ENCODE results near the gene DHDDS. TPM values are rescaled to one million over a fixed set of nuclear protein-coding genes. Genes with fewer than 3 reads are reported as not detected.

DHDDS gene
- total RNA-seq, 1 donor from 2014 or later: 50.4 TPM

GRCh38 chr1:26410706-26411623 is 21.2 kb upstream of the DHDDS start, which contains the start of gene LIN28A:
Gene LIN28A, plus strand, starts transcription at chr1:26410817. Its CDS starts 75 bp downstream, at chr1:26410892.
- no peak for TF ChIP-seq CTCF (IDR thresholded peaks at IDR 0.05)
- H3K4me3 Mint-ChIP-seq (ENCODE audit: unreplicated experiment): no peak within 1 kb of the TSS

GRCh38 chr1:26411624-26412074 is 20.5 kb upstream of the DHDDS start:
- no peak overlapping the region for H3K27ac Mint-ChIP-seq (ENCODE audit: unreplicated experiment)

More at GRCh38 chr1:26410706-26411623, 21.2 kb upstream of the DHDDS start, which contains the start of gene LIN28A:
- no peaks in the 10 kb centered on the region for H3K9me3 Mint-ChIP-seq (ENCODE audit: unreplicated experiment)
- no peak for DNase-seq (ENCODE audit: extremely low spot score, unreplicated experiment)
- peaks cover 60% of the 10 kb centered on the region for H3K27me3 Mint-ChIP-seq (ENCODE audit: unreplicated experiment)
- no peak within 1 kb of the TSS for H3K27ac Mint-ChIP-seq (ENCODE audit: unreplicated experiment)
- H3K36me3 Mint-ChIP-seq (ENCODE audit: unreplicated experiment): no peaks in the 10 kb centered on the region
- H3K4me1 Mint-ChIP-seq (ENCODE audit: unreplicated experiment): peaks cover 16% of the 10 kb centered on the region

GRCh38 chr1:26412180-26412840 is 19.8 kb upstream of the DHDDS start:
- TF ChIP-seq CTCF (IDR thresholded peaks at IDR 0.05): no peak
- Mint-ChIP-seq H3K36me3 (ENCODE audit: unreplicated experiment) (no peaks in the 10 kb centered on the region), H3K4me3 (ENCODE audit: unreplicated experiment) (no peak overlapping the region), H3K27me3 (ENCODE audit: unreplicated experiment) (peaks cover 63% of the 10 kb centered on the region), H3K9me3 (ENCODE audit: unreplicated experiment) (no peaks in the 10 kb centered on the region), H3K4me1 (ENCODE audit: unreplicated experiment) (peaks cover 16% of the 10 kb centered on the region), H3K27ac (ENCODE audit: unreplicated experiment) (no peak overlapping the region)
- no peak for DNase-seq (ENCODE audit: extremely low spot score, unreplicated experiment)

More at GRCh38 chr1:26411624-26412074, 20.5 kb upstream of the DHDDS start:
- no peak for TF ChIP-seq CTCF (IDR thresholded peaks at IDR 0.05)
- peaks cover 16% of the 10 kb centered on the region for H3K4me1 Mint-ChIP-seq (ENCODE audit: unreplicated experiment)
- no peaks in the 10 kb centered on the region for H3K36me3 Mint-ChIP-seq (ENCODE audit: unreplicated experiment)
- DNase-seq (ENCODE audit: extremely low spot score, unreplicated experiment): no peak
- no peak overlapping the region for H3K4me3 Mint-ChIP-seq (ENCODE audit: unreplicated experiment)
- no peaks in the 10 kb centered on the region for H3K9me3 Mint-ChIP-seq (ENCODE audit: unreplicated experiment)
- peaks cover 63% of the 10 kb centered on the region for H3K27me3 Mint-ChIP-seq (ENCODE audit: unreplicated experiment)

- H3K9me3 Mint-ChIP-seq (ENCODE audit: unreplicated experiment): no peaks in the 10 kb centered on the region
- H3K27me3 Mint-ChIP-seq (ENCODE audit: unreplicated experiment): peaks cover 63% of the 10 kb centered on the region
- H3K27ac Mint-ChIP-seq (ENCODE audit: unreplicated experiment): no peak overlapping the region
- no peaks in the 10 kb centered on the region for H3K36me3 Mint-ChIP-seq (ENCODE audit: unreplicated experiment)
- no peak for TF ChIP-seq CTCF (IDR thresholded peaks at IDR 0.05)
- DNase-seq (ENCODE audit: extremely low spot score, unreplicated experiment): no peak
- H3K4me1 Mint-ChIP-seq (ENCODE audit: unreplicated experiment): peaks cover 16% of the 10 kb centered on the region
- no peak overlapping the region for H3K4me3 Mint-ChIP-seq (ENCODE audit: unreplicated experiment)
Measured at GRCh38 chr1:26413031-26413430, 19.1 kb upstream of the DHDDS start.
